Measurements from ENCODE around the gene TECPR2. TPM values are rescaled to one million over a fixed set of nuclear protein-coding genes. Genes with fewer than 3 reads are reported as not detected.
A peak's percentile ranks its signal among the peaks of the same experiment; 100 is the strongest.
"Not testable (repeated sequence)": the region's sequence is repeated elsewhere in the genome, so short reads cannot be mapped to it uniquely, and the experiment has no call there.

Gene TECPR2
- polyA plus RNA-seq, 1 experiment = 12.4 TPM

- Histone ChIP-seq H3K27me3 (ENCODE audit: control insufficient read depth, insufficient read depth, low read length) (no peaks in the 10 kb centered on the region), H3K9me3 (ENCODE audit: control insufficient read depth, insufficient read depth, low read length) (no peaks in the 10 kb centered on the region; the same call in 1 of the 2 replicates), H3K27ac (ENCODE audit: low read depth, low read length) (no peak overlapping the region), H3K4me3 (ENCODE audit: low read depth, low read length) (no peak overlapping the region)
- ChIA-PET POLR2A (no interaction called here), CTCF (interaction anchor here (1.0 to 1.4 kb wide), 2 partner anchors 13 to 19 kb away, joined by 3 to 5 read pairs; no protein-coding TSS in a partner anchor)
- TF ChIP-seq, protein P1, sequence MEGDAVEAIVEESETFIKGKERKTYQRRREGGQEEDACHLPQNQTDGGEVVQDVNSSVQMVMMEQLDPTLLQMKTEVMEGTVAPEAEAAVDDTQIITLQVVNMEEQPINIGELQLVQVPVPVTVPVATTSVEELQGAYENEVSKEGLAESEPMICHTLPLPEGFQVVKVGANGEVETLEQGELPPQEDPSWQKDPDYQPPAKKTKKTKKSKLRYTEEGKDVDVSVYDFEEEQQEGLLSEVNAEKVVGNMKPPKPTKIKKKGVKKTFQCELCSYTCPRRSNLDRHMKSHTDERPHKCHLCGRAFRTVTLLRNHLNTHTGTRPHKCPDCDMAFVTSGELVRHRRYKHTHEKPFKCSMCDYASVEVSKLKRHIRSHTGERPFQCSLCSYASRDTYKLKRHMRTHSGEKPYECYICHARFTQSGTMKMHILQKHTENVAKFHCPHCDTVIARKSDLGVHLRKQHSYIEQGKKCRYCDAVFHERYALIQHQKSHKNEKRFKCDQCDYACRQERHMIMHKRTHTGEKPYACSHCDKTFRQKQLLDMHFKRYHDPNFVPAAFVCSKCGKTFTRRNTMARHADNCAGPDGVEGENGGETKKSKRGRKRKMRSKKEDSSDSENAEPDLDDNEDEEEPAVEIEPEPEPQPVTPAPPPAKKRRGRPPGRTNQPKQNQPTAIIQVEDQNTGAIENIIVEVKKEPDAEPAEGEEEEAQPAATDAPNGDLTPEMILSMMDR (IDR thresholded peaks at IDR 0.05; ENCODE audit: low read depth, low read length) = peak; percentile 74
- peak; percentile 57 for DNase-seq (ENCODE audit: low read depth, low spot score)
These were observed 39.6 kb upstream of the TECPR2 start for GRCh38 chr14:102323102-102323501.

GRCh38 chr14:102325791-102326345, 36.9 kb upstream of the TECPR2 start:
- POLR2A ChIA-PET = no interaction called here
- DNase-seq (ENCODE audit: low read depth, low spot score) = no peak
- CTCF ChIA-PET = interaction anchor here (1.0 kb wide), 1 partner anchor 364 kb away, joined by 3 read pairs; no protein-coding TSS in a partner anchor

GRCh38 chr14:102326583-102326982, 36.2 kb upstream of the TECPR2 start:
- no peaks in the 10 kb centered on the region for H3K27me3 ChIP-seq (ENCODE audit: control insufficient read depth, insufficient read depth, low read length)
- H3K9me3 ChIP-seq (ENCODE audit: control insufficient read depth, insufficient read depth, low read length) = no peaks in the 10 kb centered on the region
- TF ChIP-seq, protein P1 (IDR thresholded peaks at IDR 0.05; ENCODE audit: low read depth, low read length) = no peak
- CTCF ChIA-PET = no interaction called here
- no peak overlapping the region for H3K4me3 ChIP-seq (ENCODE audit: low read depth, low read length)
- no peak overlapping the region for H3K27ac ChIP-seq (ENCODE audit: low read depth, low read length)
- POLR2A ChIA-PET = no interaction called here
- no peak for DNase-seq (ENCODE audit: low read depth, low spot score)

More at GRCh38 chr14:102325791-102326345, 36.9 kb upstream of the TECPR2 start:
- no peak overlapping the region for H3K27ac ChIP-seq (ENCODE audit: low read depth, low read length)
- no peaks in the 10 kb centered on the region for H3K9me3 ChIP-seq (ENCODE audit: control insufficient read depth, insufficient read depth, low read length)
- no peak overlapping the region for H3K4me3 ChIP-seq (ENCODE audit: low read depth, low read length)
- TF ChIP-seq, protein P1 (IDR thresholded peaks at IDR 0.05; ENCODE audit: low read depth, low read length) = no peak
- no peaks in the 10 kb centered on the region for H3K27me3 ChIP-seq (ENCODE audit: control insufficient read depth, insufficient read depth, low read length)

DNA sequence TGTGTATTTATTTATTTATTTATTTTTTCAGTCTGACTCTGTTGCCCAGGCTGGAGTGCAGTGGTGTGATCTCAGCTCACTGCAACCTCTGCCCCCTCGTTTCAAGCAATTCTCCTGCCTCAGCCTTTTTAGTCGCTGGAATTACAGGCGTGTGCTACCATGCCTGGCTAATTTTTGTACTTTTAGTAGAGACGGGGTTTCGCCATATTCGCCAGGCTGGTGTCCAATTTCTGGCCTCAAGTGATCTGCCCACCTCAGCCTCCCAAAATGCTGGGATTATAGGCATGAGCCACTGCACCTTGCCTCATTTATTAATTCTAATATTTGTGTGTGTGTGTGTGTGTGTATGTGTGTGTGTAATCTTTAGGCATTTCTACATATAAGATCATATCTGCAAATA, 33.4 kb upstream of the TECPR2 start:
- H3K27me3 ChIP-seq (ENCODE audit: control insufficient read depth, insufficient read depth, low read length); H3K9me3 ChIP-seq (ENCODE audit: control insufficient read depth, insufficient read depth, low read length); H3K27ac ChIP-seq (ENCODE audit: low read depth, low read length); POLR2A ChIA-PET; H3K4me3 ChIP-seq (ENCODE audit: low read depth, low read length); DNase-seq (ENCODE audit: low read depth, low spot score); CTCF ChIA-PET: not testable (repeated sequence)

GRCh38 chr14:102330806-102331205, 31.9 kb upstream of the TECPR2 start:
- H3K9me3 ChIP-seq (ENCODE audit: control insufficient read depth, insufficient read depth, low read length) = no peaks in the 10 kb centered on the region
- TF ChIP-seq, protein P1 (IDR thresholded peaks at IDR 0.05; ENCODE audit: low read depth, low read length) = no peak
- H3K27ac ChIP-seq (ENCODE audit: low read depth, low read length) = no peak overlapping the region
- no peaks in the 10 kb centered on the region for H3K27me3 ChIP-seq (ENCODE audit: control insufficient read depth, insufficient read depth, low read length)
- POLR2A ChIA-PET = no interaction called here
- CTCF ChIA-PET = no interaction called here
- no peak overlapping the region for H3K4me3 ChIP-seq (ENCODE audit: low read depth, low read length)
- DNase-seq (ENCODE audit: low read depth, low spot score) = no peak
